Endothelial cell of umbilical vein (primary cell): ENCODE results near the gene SEC14L1. TPM values are rescaled to one million over a fixed set of nuclear protein-coding genes. Genes with fewer than 3 reads are reported as not detected.
"Not testable (repeated sequence)": the region's sequence is repeated elsewhere in the genome, so short reads cannot be mapped to it uniquely, and the experiment has no call there.

Experiments
- BruUV-seq: library from RNA; stranded (reverse); fragments of 400-500 nt; replicated peaks from 2 replicates; lab custom pipeline; 2021; lab: Mats Ljungman, UMichigan
- CTCF ChIA-PET: fragments of 300-600, 350-600 bp; sonication (Branson Sonifier 250); formaldehyde crosslinking; loops from one replicate; lab custom pipeline; 2021; ENCODE audit warnings: antibody characterized with exemption, inconsistent platforms; lab: Charles Lee
- POLR2A ChIA-PET: fragments of 300-600, 350-600 bp; sonication (Branson Sonifier 250); formaldehyde crosslinking; loops from one replicate; lab custom pipeline; 2021; ENCODE audit warnings: antibody characterized with exemption, inconsistent platforms; lab: Charles Lee
- DNase-seq: peaks from one replicate; pipeline ENCODE4 v3.0.0-alpha.2; 2011; ENCODE audit warnings: low read depth, low spot score
- FAIRE-seq: peaks from 2 replicates; lab custom pipeline; 2011; peaks lifted over from hg19 to GRCh38; lab: Jason Lieb, UNC
- H2AFZ ChIP-seq: 2 replicates; pipeline ENCODE4 v1.6.0; 2012; ENCODE audit warnings: low read depth, low read length, control low read depth, inconsistent platforms
- H3K27ac ChIP-seq: 2 replicates; pipeline ENCODE4 v1.5.1; 2011; ENCODE audit warnings: low read depth, mild to moderate bottlenecking, control low read depth, low read length, moderate library complexity; ENCODE audit not compliant: insufficient read depth
- H3K27me3 ChIP-seq, 2 experiments: 2 replicates each; pipeline versions ENCODE4 v1.6.0 to v1.6.1; 2011; ENCODE audit warnings: low read length in 2 of 2, mixed read lengths in 1 of 2; ENCODE audit not compliant: control insufficient read depth in 2 of 2, insufficient read depth in 2 of 2
- H3K36me3 ChIP-seq, 2 experiments: 2 replicates in 1 of 2; 3 replicates in 1 of 2; pipeline ENCODE4 v1.5.1; 2011; ENCODE audit warnings: low read length in 2 of 2, mild to moderate bottlenecking in 1 of 2, moderate library complexity in 1 of 2; ENCODE audit not compliant: control insufficient read depth in 2 of 2, insufficient read depth in 2 of 2; ENCODE audit errors: extremely low read depth in 1 of 2
- H3K4me1 ChIP-seq: 3 replicates; pipeline ENCODE4 v1.5.1; 2011; ENCODE audit warnings: mild to moderate bottlenecking, low read length; ENCODE audit not compliant: control insufficient read depth, insufficient read depth; ENCODE audit errors: extremely low read depth
- H3K4me2 ChIP-seq: 2 replicates; pipeline ENCODE4 v1.6.1; 2011; ENCODE audit warnings: low read length, control low read depth, mixed read lengths; ENCODE audit not compliant: insufficient read depth
- H3K4me3 ChIP-seq, 3 experiments: fragments of 200-600 bp in 1 of 3; sonication (generic), shearing (Covaris generic) in 1 of 3; replicated peaks in 1 of 3; 2 replicates each; pipeline ENCODE4 v1.5.1; 2011 to 2016; ENCODE audit warnings: control low read depth in 3 of 3, low read length in 3 of 3, mild to moderate bottlenecking in 2 of 3, inconsistent platforms in 1 of 3, low read depth in 1 of 3, moderate library complexity in 1 of 3; ENCODE audit not compliant: insufficient read depth in 1 of 3
- H3K79me2 ChIP-seq: 2 replicates; pipeline ENCODE4 v1.6.0; 2012; ENCODE audit warnings: low read length, inconsistent platforms; ENCODE audit not compliant: control insufficient read depth, insufficient read depth
- H3K9ac ChIP-seq: replicated peaks from 2 replicates; pipeline ENCODE3; 2011; ENCODE audit warnings: low read length, control low read depth; ENCODE audit not compliant: insufficient read depth; ENCODE audit errors: extremely low read depth
- H3K9me1 ChIP-seq: replicated peaks from 3 replicates; pipeline ENCODE4 v1.6.0; 2011; ENCODE audit warnings: mild to moderate bottlenecking, low read length; ENCODE audit not compliant: control insufficient read depth, insufficient read depth; ENCODE audit errors: extremely low read depth
- H3K9me3 ChIP-seq: replicated peaks from 2 replicates; pipeline ENCODE4 v1.5.1; 2012; ENCODE audit warnings: low read length, inconsistent platforms; ENCODE audit not compliant: control insufficient read depth, insufficient read depth
- H4K20me1 ChIP-seq: replicated peaks from 2 replicates; pipeline ENCODE3; 2011; ENCODE audit warnings: mild to moderate bottlenecking, low read length; ENCODE audit not compliant: control insufficient read depth, insufficient read depth; ENCODE audit errors: extremely low read depth
- CTCF ChIP-seq, 2 donors: IDR thresholded peaks; 1 replicate in 1 of 2; 2 replicates in 1 of 2; pipeline ENCODE4 v1.5.1; 2011; ENCODE audit warnings: low read length in 2 of 2, mild to moderate bottlenecking in 2 of 2, moderate library complexity in 2 of 2, control low read depth in 1 of 2, inconsistent platforms in 1 of 2, low read depth in 1 of 2; ENCODE audit not compliant: insufficient read depth in 1 of 2; ENCODE audit errors: extremely low read depth in 1 of 2
- FOS ChIP-seq: IDR thresholded peaks from 2 replicates; pipeline ENCODE4 v1.6.1; 2011; ENCODE audit warnings: mild to moderate bottlenecking, low read length, moderate library complexity, borderline replicate concordance; ENCODE audit not compliant: insufficient read depth
- POLR2A ChIP-seq: IDR thresholded peaks from 2 replicates; pipeline ENCODE4 v1.6.1; 2012; ENCODE audit warnings: low read depth, mild to moderate bottlenecking, control low read depth, low read length
- POLR2AphosphoS5 ChIP-seq: IDR thresholded peaks from 2 replicates; pipeline ENCODE4 v1.6.1; 2012; ENCODE audit warnings: low read depth, mild to moderate bottlenecking, control low read depth, low read length, moderate library complexity; ENCODE audit not compliant: insufficient read depth
- dilution Hi-C: fragments of 300-500 bp; cut with MboI; formaldehyde crosslinking; loops from one replicate; pipeline ENCODE4 v1.15.0; 2019; ENCODE audit warnings: low sequenced_read_pairs; ENCODE audit not compliant: extremely low pct_ligation_motif_present
- intact Hi-C: fragments of 100-400 bp; cut with micrococcal nuclease; formaldehyde crosslinking; loops from one replicate; pipeline ENCODE4 v1.10.0; 2022
- polyA plus RNA-seq, 4 experiments: library from polyadenylated mRNA; depleted of rRNA in 3 of 4; stranded (reverse) in 3 of 4; unstranded in 1 of 4; fragments of >200 nt; gene quantifications; 2 replicates each; pipeline versions ENCODE4 v1.2.1 to v1.2.3, GENCODE V29; 2011 to 2012; ENCODE audit warnings: missing spikeins in 1 of 4
- total RNA-seq: library from RNA; stranded (reverse); gene quantifications from 2 replicates; pipeline ENCODE4 v1.2.3, GENCODE V29; 2021

SEC14L1 gene
- total and polyA plus RNA-seq, 2 donors (not counting 3 experiments of a cell fraction or from before 2014, with no cell fraction given) = 215 to 631 TPM

- DNase-seq = no peak
- no peaks in the 10 kb centered on the region for H3K27me3 ChIP-seq
- no TSS peak for BruUV-seq
- peaks cover 12% of the 10 kb centered on the region for H4K20me1 ChIP-seq
- H3K79me2 ChIP-seq = peaks cover 100% of the 10 kb centered on the region
- H3K4me3 ChIP-seq = no peak overlapping the region
- ChIA-PET CTCF (interaction anchor here (1.0 to 1.4 kb wide), 5 partner anchors 9 to 40 kb away, joined by 3 to 4 read pairs (median 3); no protein-coding TSS in a partner anchor), POLR2A (no interaction called here)
- H3K27ac ChIP-seq = no peak overlapping the region
- dilution Hi-C loops = no loop called here
- H3K9me1 ChIP-seq = no peaks in the 10 kb centered on the region
- peaks cover 47% of the 10 kb centered on the region for H3K4me1 ChIP-seq
- peaks cover 18 to 24% of the 10 kb centered on the region in 2 experiments for H3K36me3 ChIP-seq
- no peak overlapping the region for H3K4me2 ChIP-seq
- no peaks in the 10 kb centered on the region for H3K9me3 ChIP-seq
- TF ChIP-seq POLR2A (no peak), POLR2AphosphoS5 (no peak), CTCF (IDR thresholded peaks at IDR 0.05; ENCODE audit: extremely low read depth in 1 of 2, insufficient read depth in 1 of 2, low read depth in 1 of 2, low read length in 2 of 2) (no peak), FOS (no peak)
- no peak overlapping the region for H3K9ac ChIP-seq
- intact Hi-C loops = no loop called here
- FAIRE-seq = no peak
- H2AFZ ChIP-seq = no peak overlapping the region
These were observed 14.4 kb downstream of the SEC14L1 start for GRCh38 chr17:77155125-77155524.

- intact Hi-C loops, H3K4me2 ChIP-seq, FAIRE-seq, H3K27ac ChIP-seq, H3K9me3 ChIP-seq, H3K9me1 ChIP-seq, H2AFZ ChIP-seq, H3K9ac ChIP-seq, BruUV-seq, H3K27me3 ChIP-seq, CTCF ChIA-PET, DNase-seq, dilution Hi-C loops, POLR2A ChIA-PET, H3K4me3 ChIP-seq: not testable (repeated sequence)
- Histone ChIP-seq H3K36me3 (peaks cover 14% of the 10 kb centered on the region in 2 experiments), H4K20me1 (peaks cover 13% of the 10 kb centered on the region), H3K79me2 (peaks cover 100% of the 10 kb centered on the region), H3K4me1 (peaks cover 50% of the 10 kb centered on the region)
These were observed 17.0 kb downstream of the SEC14L1 start for GRCh38 chr17:77157766-77158165.
